Ovary (tissue), 3 donors: Measurements from ENCODE around the gene STAC2.

Experiments
- CTCF ChIP-seq, 3 donors: fragments of 450-650 bp in 2 of 3; fragments of 200-600 bp in 1 of 3; IDR thresholded peaks; one replicate each; pipeline versions ENCODE4 v1.5.1 to v1.8.0; 2016 to 2022; ENCODE audit warnings: antibody characterized with exemption in 3 of 3, mild to moderate bottlenecking in 1 of 3
- EP300 ChIP-seq: sonication (generic); formaldehyde crosslinking; IDR thresholded peaks from one replicate; pipeline ENCODE4 v1.6.1; 2017; ENCODE audit warnings: antibody characterized with exemption
- POLR2A ChIP-seq: fragments of 450-650 bp; IDR thresholded peaks from one replicate; pipeline ENCODE4 v1.6.1; 2017; ENCODE audit warnings: antibody characterized with exemption, mild to moderate bottlenecking, moderate library complexity
- donor health status: DM: no; HTN: no; CAD: no.

GRCh38 chr17:39251997-39252396 is 26.3 kb upstream of the STAC2 start:
- TF ChIP-seq POLR2A (no peak), CTCF (IDR thresholded peaks at IDR 0.05) (no peak), EP300 (no peak)
